NCI-H345 treated with DMSO at 0.1 percent for 48 hours (cell line): ENCODE data around the gene CFL1.

Experiments
- DNase-seq: peaks from one replicate; lab custom pipeline; 2025; ENCODE audit not compliant: unreplicated experiment; lab: John Stamatoyannopoulos, UW

Gene CFL1

GRCh38 chr11:65888163-65888814 is 30.3 kb upstream of the CFL1 start, which contains the start of gene FIBP:
Gene FIBP, minus strand, starts transcription at chr11:65888471. Its CDS starts 53 bp downstream, at chr11:65888418.
- DNase-seq: peak; percentile 89

DNA sequence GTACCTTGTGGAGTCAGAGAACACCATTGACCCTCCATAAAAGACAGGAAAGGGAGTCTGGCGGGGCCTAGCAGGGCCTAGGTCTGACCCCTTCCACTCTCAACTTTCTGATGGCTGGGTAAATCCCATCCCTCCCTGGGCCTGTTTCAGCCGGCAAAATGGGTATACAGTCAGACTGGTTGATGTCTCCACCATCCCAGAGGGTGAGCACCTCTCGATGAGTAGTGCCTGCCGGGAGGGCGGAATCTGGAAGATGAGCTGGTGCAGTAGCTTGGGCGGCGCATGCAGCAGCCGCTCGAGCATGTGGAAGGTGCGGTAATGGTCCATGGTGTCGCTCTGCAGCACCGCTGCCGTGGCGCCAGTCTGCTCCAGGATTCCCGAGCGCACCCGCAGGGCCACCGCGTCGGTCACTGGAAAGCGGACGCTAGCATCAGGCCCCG is 29.8 kb upstream of the CFL1 start:
- no peak for DNase-seq

DNA sequence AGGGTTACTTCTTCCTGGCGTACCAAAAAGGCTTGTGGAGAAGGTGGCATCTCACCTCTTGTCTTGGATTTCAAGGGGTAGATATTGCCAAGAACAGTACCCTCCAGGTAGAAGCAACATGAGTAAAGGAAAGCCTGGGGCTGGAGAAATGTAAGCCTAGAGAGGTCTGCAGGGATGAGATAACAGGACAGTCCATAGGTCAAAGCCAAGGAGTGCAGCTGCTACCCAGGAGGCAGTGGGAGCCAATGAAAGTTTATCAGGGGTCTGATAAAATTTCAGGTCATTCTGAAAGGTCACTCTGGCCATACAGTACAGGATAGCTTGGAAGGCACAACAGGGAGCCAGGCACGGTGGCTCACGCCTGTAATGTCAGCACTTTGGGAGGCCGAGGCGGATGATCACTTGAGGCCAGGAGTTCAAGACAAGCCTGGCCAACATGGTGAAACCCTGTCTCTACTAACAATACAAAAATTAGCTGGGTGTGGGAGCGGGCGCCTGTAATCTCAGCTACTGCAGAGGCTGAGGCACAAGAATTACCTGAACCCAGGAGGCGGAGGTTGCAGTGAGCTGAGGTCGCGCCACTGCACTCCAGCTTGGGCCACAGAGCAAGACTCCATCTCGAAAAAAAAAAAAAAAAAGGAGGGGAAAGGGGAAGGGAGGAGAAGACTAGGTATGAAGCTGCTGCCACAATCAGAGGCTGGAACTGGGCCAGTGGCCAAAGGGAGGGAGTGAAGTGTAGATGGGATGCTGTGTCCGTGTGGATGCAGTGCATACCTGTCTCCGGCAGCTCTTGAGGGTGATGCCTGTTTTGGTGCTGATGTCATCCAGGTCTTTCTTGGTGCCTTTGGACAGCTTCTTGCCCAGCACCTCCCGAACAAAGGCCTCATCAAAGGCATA is 29.1 kb upstream of the CFL1 start:
- DNase-seq: no peak

- DNase-seq: no peak
Measured at GRCh38 chr11:65885808-65886536, 28.0 kb upstream of the CFL1 start.

GRCh38 chr11:65885231-65885630 is 27.3 kb upstream of the CFL1 start:
- DNase-seq: no peak

DNA sequence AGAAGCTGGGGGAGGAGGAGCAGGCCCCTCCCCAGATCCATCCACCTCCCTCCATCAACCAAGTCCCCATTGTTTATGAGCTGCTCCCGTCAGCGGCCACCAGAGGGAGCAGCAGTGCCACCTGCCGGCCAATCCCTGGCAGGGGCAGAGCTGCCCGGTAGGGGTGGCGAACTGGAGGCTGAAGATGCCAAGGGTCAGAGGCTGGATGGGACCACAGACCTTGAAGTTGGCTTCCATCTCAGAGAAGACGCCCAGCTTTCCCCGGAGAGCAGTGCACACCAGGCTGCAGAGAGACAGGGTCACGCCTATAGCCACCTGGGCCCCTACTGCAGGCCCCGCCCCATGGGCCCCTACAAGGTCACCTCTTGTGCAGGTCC is 26.7 kb upstream of the CFL1 start:
- DNase-seq: peak; percentile 51

DNA sequence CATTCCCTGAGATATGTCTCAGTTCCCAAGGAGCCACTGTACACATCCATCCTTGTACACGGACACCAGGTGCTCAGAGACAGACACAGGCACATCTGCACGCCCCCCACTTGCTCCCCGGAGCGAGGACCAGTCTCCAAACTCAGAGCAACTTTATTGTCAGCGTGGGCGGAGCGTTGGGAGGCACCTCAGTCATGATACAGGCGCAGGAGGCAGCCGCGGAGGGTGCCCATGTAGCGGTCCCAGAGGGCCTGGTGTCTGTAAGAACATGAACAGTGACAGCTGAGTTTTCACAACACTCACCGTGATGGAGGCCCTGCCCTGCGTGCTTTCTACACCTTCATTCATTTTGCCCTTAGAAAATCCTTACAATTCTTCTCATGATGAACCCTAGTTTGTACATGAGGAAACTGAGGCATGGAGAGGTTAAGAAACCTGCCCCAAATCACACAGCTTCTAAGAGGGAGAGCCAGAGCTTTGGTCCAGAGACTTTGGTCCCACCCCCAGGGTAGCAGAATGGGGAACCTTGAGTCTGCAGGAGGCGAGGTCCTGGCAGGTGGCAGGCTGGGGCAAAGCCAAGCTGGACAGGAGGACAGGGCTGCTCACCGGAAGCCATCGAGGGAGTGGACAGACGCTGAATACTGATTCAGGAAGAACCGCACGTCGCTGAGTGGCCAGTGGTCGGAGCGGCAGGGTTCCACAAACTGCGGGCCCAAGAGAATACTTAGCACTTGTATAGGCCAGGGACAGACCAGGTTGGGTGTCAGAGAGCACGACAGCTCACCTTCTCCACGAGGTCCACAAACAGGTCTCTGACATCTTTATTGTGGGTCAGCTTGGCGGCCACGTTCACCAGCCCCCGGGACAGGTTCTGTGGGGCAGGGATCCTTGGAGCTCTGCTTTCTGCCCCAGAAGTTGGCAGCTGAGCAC is 26.1 kb upstream of the CFL1 start:
- no peak for DNase-seq

GRCh38 chr11:65883058-65883761 is 25.2 kb upstream of the CFL1 start:
- no peak for DNase-seq

- DNase-seq: no peak
Measured at GRCh38 chr11:65882120-65883057, 24.4 kb upstream of the CFL1 start.

DNA sequence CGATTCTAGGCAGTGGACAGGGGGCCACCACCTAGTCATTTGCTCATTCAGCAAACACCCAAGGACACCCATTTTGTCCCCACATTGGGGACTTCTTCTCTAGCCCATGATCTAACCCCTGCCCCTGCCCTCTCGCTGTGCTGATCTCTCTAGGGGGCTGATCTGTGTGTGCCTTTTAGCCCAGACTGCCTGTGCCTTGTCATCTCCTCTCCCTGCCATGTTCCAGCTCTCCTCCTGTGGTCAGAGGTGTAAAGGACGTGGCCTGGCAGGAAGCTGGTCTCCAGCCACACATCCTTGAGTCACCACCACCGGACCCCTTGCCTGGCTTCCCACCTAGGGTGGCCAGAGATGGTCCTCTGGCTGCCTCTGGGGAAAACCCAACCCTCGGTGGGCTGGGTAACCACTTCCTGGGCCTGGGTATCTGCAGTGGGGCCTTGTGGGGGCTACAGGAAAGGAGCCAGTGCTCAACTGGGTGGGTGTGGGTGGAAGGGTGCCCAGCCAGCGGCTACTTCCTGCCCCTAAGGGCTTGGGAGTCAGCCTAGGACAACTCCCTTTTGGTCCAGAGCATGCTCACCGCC is 23.0 kb upstream of the CFL1 start:
- DNase-seq: no peak

- DNase-seq: no peak
Measured at GRCh38 chr11:65880027-65880426, 22.0 kb upstream of the CFL1 start.

GRCh38 chr11:65879617-65880016 is 21.6 kb upstream of the CFL1 start, which contains the start of gene CTSW:
Gene CTSW, plus strand, starts transcription at chr11:65879837. Its CDS starts 18 bp downstream, at chr11:65879855.
- DNase-seq: no peak

DNA sequence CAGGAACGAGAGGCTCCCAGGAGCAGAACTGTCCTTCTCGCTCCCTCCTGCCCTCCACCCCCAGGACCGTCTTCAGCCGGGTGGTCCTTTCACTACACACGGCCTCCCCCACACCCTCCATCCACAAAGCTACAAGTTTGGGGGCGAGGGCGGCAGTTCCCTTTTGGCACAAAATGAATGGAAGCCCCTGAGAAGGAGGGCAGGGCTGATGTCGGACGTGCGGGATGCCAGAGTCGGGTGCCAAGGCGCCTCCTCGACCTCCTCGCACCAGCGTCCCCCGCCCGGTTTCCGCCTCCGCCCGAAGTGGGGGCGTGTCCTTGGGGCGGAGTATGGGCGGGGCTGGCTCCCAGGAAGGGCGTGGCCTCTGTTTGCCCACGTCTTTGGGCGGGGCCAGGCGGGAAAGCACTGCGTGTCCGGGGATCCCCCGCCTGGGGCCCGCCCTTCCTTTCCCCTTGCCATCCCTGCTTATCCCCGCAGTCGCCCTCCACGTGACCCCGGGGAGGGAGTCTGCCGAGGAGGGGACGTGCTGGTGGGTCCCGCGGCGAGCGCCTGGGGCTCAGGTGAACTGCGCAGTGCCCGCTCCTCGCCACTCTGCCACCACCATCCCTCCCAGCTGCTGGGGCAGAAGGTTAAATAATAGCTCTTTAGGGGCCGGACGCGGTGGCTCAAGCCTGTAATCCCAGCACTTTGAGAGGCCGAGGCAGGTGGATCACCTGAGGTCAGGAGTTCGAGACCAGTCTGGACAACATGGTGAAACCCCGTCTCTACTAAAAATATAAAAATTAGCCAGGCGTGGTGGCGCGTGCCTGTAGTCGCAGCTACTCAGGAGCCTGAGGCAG is 15.6 kb upstream of the CFL1 start:
- DNase-seq: peak; percentile 82

GRCh38 chr11:65872586-65873317 is 14.8 kb upstream of the CFL1 start, which contains the start of gene EFEMP2:
Gene EFEMP2, minus strand, starts transcription at chr11:65872800. Its CDS starts 446 bp downstream, at chr11:65872354.
- DNase-seq: no peak

GRCh38 chr11:65871811-65872548 is 14.0 kb upstream of the CFL1 start:
- DNase-seq: no peak
